ENCODE results near the gene HOXD3.

- TF ChIP-seq POLR2AphosphoS5 (IDR thresholded peaks at IDR 0.05; ENCODE audit: borderline replicate concordance, low read depth, low read length) (no peak), EZH2 (IDR thresholded peaks at IDR 0.05) (no peak), FOXP2 (optimal IDR thresholded peaks at IDR 0.05; ENCODE audit: control extremely low read depth, extremely low read length, insufficient read depth) (no peak)
Measured at GRCh38 chr2:176118601-176119339, 38.3 kb upstream of the HOXD3 start.
